GM18951 (cell line): ENCODE measurements around the gene MRPL48.
"Not testable (repeated sequence)": the region's sequence is repeated elsewhere in the genome, so short reads cannot be mapped to it uniquely, and the experiment has no call there.

ENCODE experiments used
- POLR2A ChIP-seq: IDR thresholded peaks from 4 replicates; pipeline ENCODE4 v1.6.1; 2011; ENCODE audit warnings: mild to moderate bottlenecking; ENCODE audit not compliant: insufficient read length, insufficient read depth; ENCODE audit errors: extremely low read depth
- in situ Hi-C: fragments of 300-500 bp; cut with MboI; formaldehyde crosslinking; loops from one replicate; pipeline ENCODE4 v1.12.0; 2022; ENCODE audit warnings: low sequenced_read_pairs, mixed read lengths, inconsistent platforms; ENCODE audit not compliant: unreplicated experiment

MRPL48 gene

DNA sequence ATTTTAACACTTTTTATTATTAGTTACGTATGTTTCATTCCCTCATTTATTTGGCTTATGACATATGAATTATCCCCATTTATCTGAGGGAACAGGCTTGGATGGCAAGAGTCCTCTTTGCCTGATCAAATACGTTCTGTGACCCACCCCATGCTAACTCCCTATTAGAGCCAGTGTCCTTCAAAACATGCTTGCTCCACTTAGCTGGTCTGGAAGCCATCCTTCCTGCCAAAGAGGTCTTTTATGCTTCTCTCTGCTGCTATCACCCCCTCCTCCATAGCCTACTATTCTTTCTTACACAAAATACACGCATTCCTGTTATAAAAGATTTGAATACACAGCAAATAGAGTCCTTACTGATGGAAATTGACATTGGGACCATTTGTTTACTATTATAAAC lies 82.6 kb downstream of the MRPL48 start:
- no peak for TF ChIP-seq POLR2A
- in situ Hi-C loops: no loop called here

GRCh38 chr11:73872749-73873357 lies 85.2 kb downstream of the MRPL48 start:
- no peak for TF ChIP-seq POLR2A

GRCh38 chr11:73875380-73875779 lies 87.7 kb downstream of the MRPL48 start:
- in situ Hi-C loops: no loop called here
- TF ChIP-seq POLR2A: no peak

More at GRCh38 chr11:73872749-73873357, 85.2 kb downstream of the MRPL48 start:
- in situ Hi-C loops: no loop called here

DNA sequence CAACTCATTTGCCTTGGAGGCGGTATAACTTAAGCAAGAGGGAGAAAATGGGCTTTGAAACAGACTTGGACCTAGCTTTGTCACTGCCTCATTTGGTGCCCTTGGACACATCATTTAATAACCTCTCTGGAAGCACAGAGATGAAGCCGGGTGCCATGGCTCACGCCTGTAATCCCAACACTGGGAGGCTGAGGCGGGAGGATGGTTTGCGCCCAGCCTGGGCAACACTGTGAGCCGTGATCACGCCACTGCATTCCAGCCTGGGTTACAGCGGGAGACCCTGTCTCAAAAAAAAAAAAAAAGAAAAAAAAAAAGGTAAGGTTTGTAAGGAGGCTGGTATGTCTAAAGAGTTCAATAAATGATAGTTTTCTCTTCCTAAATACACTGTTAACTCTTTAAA lies 88.2 kb downstream of the MRPL48 start:
- TF ChIP-seq POLR2A: no peak
- in situ Hi-C loops: no loop called here

GRCh38 chr11:73876424-73877310 lies 89.0 kb downstream of the MRPL48 start, which contains the start of the genes COA4 and PAAF1:
Gene COA4, minus strand, starts transcription at chr11:73876846. Its CDS starts 3,468 bp downstream, at chr11:73873378.
Gene PAAF1, plus strand, starts transcription at chr11:73876999. Its CDS starts 23 bp downstream, at chr11:73877022.
- peak; percentile 95 for TF ChIP-seq POLR2A
- in situ Hi-C loops: no loop called here

GRCh38 chr11:73878771-73879170 lies 91.1 kb downstream of the MRPL48 start:
- no peak for TF ChIP-seq POLR2A
- in situ Hi-C loops: no loop called here

GRCh38 chr11:73880449-73880848 lies 92.8 kb downstream of the MRPL48 start:
- in situ Hi-C loops: not testable (repeated sequence)

GRCh38 chr11:73883856-73884255 lies 96.2 kb downstream of the MRPL48 start:
- no peak for TF ChIP-seq POLR2A
- in situ Hi-C loops: no loop called here

DNA sequence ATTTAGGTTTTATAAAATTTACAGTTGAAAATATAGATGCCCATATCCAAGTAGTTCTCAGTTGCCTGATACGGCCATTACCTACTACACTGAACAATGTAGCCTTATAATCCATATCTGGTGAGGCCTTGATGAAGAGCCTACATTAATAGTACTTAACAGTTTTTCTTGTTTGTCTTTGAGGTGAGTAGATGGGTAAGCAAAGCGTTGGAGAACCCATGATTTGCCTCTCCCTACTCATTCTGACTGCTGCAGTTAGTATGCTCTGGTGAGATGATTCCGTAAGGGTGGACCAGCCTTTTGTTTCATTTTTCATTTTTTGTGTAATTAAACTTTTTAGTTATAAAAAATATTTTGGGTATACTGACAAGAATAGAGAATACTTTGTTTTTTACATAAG lies 100.6 kb downstream of the MRPL48 start:
- TF ChIP-seq POLR2A: no peak
- in situ Hi-C loops: no loop called here

DNA sequence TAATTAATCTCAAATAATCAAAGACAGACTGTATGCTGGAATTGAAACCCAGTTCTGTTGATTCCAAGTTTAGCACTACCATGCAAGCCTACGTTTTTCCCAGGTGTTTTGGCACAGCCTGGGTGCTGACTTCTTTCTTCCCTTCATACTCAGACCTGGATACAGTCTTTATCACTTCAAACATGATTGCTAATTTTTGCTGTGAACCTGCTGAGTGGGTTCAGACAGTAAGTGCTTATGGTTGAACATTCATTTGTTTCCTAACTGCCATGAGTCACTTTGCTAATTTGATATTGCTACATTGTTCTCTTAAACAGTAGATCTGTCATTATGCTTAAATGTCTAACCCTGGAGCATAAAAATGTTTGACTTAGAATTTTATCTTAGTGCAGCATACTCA lies 101.3 kb downstream of the MRPL48 start:
- TF ChIP-seq POLR2A: no peak
- in situ Hi-C loops: no loop called here

GRCh38 chr11:73889536-73889935 lies 101.9 kb downstream of the MRPL48 start:
- in situ Hi-C loops: no loop called here
- no peak for TF ChIP-seq POLR2A

- no peak for TF ChIP-seq POLR2A
Observed at GRCh38 chr11:73893041-73893440, 105.4 kb downstream of the MRPL48 start.

GRCh38 chr11:73894725-73895335 lies 107.2 kb downstream of the MRPL48 start:
- no peak for TF ChIP-seq POLR2A
- in situ Hi-C loops: no loop called here

More at GRCh38 chr11:73893041-73893440, 105.4 kb downstream of the MRPL48 start:
- in situ Hi-C loops: no loop called here
